Smooth muscle cell (in vitro differentiated cells): ENCODE results near the gene DUSP28. TPM values are rescaled to one million over a fixed set of nuclear protein-coding genes. Genes with fewer than 3 reads are reported as not detected.

Experiments
- DNase-seq: peaks from one replicate; lab custom pipeline; 2025; ENCODE audit not compliant: unreplicated experiment; lab: John Stamatoyannopoulos, UW
- H2AFZ ChIP-seq: fragments of 200-600 bp; sonication (generic); 2 replicates; pipeline ENCODE4 v1.6.0; 2016; ENCODE audit warnings: antibody characterized with exemption, low read depth, mild to moderate bottlenecking
- H3F3A ChIP-seq: fragments of 200-600 bp; sonication (generic); 2 replicates; pipeline ENCODE4 v1.6.0; 2017; ENCODE audit warnings: antibody characterized with exemption, low read depth
- H3K27ac ChIP-seq: fragments of 200-600 bp; sonication (generic); 2 replicates; pipeline ENCODE4 v1.5.1; 2016; ENCODE audit warnings: low read depth, mild to moderate bottlenecking
- H3K27me3 ChIP-seq: fragments of 200-600 bp; sonication (generic); 2 replicates; pipeline ENCODE4 v1.6.1; 2016; ENCODE audit warnings: low read depth, mild to moderate bottlenecking
- H3K36me3 ChIP-seq: fragments of 200-600 bp; sonication (generic); 2 replicates; pipeline ENCODE4 v1.5.1; 2016; ENCODE audit warnings: low read depth
- H3K4me1 ChIP-seq: fragments of 200-600 bp; sonication (generic); 2 replicates; pipeline ENCODE4 v1.5.1; 2016; ENCODE audit warnings: low read depth
- H3K4me2 ChIP-seq: fragments of 200-600 bp; sonication (generic); 2 replicates; pipeline ENCODE4 v1.6.0; 2016; ENCODE audit warnings: mild to moderate bottlenecking
- H3K4me3 ChIP-seq: fragments of 200-600 bp; sonication (generic); 2 replicates; pipeline ENCODE4 v1.5.1; 2016; ENCODE audit warnings: mild to moderate bottlenecking
- H3K79me2 ChIP-seq: fragments of 200-600 bp; sonication (generic); 2 replicates; pipeline ENCODE4 v1.6.0; 2016; ENCODE audit warnings: low read depth, mild to moderate bottlenecking
- H3K9ac ChIP-seq: fragments of 200-600 bp; sonication (generic); 2 replicates; pipeline ENCODE4 v1.6.0; 2016; ENCODE audit warnings: low read depth
- H3K9me3 ChIP-seq: fragments of 200-600 bp; sonication (generic); replicated peaks from 2 replicates; pipeline ENCODE4 v1.5.1; 2016; ENCODE audit warnings: low read depth
- H4K20me1 ChIP-seq: fragments of 200-600 bp; sonication (generic); 2 replicates; pipeline ENCODE4 v1.6.0; 2016; ENCODE audit warnings: low read depth
- WGBS: methylation state at CpG from one replicate; pipeline ENCODE4 v1.1.7; 2016; ENCODE audit warnings: low lambda C conversion rate; 5-methylcytosine and 5-hydroxymethylcytosine counted together
- polyA plus RNA-seq: library from polyadenylated mRNA; unstranded; fragments of >200 nt; fragmentation: Nextera tagmentation; extraction: Ambion mirVana; gene quantifications from 2 replicates; pipeline ENCODE4 v1.2.1, GENCODE V29; 2016
- total RNA-seq: library from RNA; depleted of rRNA; stranded (reverse); fragments of >200 nt; gene quantifications from 2 replicates; pipeline ENCODE4 v1.2.3, GENCODE V29; 2014
- TF ChIP-seq, protein P1 (sequence below): fragments of 200-600 bp; sonication (generic); IDR thresholded peaks from 2 replicates; pipeline ENCODE4 v1.5.1; 2017; ENCODE audit warnings: borderline replicate concordance, mild to moderate bottlenecking, antibody characterized with exemption; ENCODE audit not compliant: insufficient read depth, poor library complexity, severe bottlenecking

The DUSP28 gene
- total and polyA plus RNA-seq, 2 experiments from 2014 or later = 2.2 to 6.4 TPM

DNA sequence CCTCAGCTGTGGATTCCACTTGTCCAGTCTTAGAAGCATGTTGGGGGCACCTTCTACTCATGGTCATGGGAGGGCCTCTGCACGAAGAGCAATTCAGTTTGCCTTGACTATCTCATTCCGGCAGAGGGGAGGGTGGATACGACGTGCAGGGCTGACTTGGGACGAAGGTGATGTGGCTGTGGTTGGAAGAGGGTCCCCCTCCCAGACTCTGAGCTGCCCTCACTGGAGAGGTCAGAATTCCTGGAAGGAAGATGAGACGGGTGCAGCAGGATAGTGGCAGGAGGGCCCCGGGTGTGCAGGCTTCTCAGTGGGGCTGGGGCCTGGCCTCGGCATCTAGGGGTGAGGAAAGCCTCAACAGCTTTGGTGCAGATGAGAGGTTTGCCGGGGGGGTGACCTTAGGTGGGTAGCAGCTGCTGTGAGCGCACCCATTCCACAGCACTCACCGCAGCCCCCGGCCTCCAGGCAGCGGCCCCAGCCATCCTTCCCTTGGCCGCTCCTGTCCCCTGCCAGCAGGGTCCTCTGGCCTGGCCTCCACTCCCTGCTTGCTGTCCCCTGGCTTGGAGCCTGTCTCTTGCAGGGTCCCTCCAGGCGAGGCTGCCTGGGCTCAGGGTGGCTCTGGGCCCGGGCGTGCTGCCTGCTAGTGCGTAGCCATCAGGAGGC is 11.3 kb downstream of the DUSP28 start:
- TF ChIP-seq, protein P1, sequence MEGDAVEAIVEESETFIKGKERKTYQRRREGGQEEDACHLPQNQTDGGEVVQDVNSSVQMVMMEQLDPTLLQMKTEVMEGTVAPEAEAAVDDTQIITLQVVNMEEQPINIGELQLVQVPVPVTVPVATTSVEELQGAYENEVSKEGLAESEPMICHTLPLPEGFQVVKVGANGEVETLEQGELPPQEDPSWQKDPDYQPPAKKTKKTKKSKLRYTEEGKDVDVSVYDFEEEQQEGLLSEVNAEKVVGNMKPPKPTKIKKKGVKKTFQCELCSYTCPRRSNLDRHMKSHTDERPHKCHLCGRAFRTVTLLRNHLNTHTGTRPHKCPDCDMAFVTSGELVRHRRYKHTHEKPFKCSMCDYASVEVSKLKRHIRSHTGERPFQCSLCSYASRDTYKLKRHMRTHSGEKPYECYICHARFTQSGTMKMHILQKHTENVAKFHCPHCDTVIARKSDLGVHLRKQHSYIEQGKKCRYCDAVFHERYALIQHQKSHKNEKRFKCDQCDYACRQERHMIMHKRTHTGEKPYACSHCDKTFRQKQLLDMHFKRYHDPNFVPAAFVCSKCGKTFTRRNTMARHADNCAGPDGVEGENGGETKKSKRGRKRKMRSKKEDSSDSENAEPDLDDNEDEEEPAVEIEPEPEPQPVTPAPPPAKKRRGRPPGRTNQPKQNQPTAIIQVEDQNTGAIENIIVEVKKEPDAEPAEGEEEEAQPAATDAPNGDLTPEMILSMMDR = no peak
- no peak for DNase-seq
- peaks cover 9% of the 10 kb centered on the region for H4K20me1 ChIP-seq
- no peak overlapping the region for H3K27ac ChIP-seq
- peaks cover 7% of the 10 kb centered on the region for H3K4me1 ChIP-seq
- H3K9ac ChIP-seq = no peak overlapping the region
- no peaks in the 10 kb centered on the region for H3K9me3 ChIP-seq
- no peak overlapping the region for H2AFZ ChIP-seq
- no peaks in the 10 kb centered on the region for H3K79me2 ChIP-seq
- H3K4me2 ChIP-seq = no peak overlapping the region
- no peaks in the 10 kb centered on the region for H3K36me3 ChIP-seq
- H3F3A ChIP-seq = no peaks in the 10 kb centered on the region
- H3K4me3 ChIP-seq = no peak overlapping the region
- 97% methylated on average over 18 of the region's 18 CpGs for WGBS
- H3K27me3 ChIP-seq = no peaks in the 10 kb centered on the region

DNA sequence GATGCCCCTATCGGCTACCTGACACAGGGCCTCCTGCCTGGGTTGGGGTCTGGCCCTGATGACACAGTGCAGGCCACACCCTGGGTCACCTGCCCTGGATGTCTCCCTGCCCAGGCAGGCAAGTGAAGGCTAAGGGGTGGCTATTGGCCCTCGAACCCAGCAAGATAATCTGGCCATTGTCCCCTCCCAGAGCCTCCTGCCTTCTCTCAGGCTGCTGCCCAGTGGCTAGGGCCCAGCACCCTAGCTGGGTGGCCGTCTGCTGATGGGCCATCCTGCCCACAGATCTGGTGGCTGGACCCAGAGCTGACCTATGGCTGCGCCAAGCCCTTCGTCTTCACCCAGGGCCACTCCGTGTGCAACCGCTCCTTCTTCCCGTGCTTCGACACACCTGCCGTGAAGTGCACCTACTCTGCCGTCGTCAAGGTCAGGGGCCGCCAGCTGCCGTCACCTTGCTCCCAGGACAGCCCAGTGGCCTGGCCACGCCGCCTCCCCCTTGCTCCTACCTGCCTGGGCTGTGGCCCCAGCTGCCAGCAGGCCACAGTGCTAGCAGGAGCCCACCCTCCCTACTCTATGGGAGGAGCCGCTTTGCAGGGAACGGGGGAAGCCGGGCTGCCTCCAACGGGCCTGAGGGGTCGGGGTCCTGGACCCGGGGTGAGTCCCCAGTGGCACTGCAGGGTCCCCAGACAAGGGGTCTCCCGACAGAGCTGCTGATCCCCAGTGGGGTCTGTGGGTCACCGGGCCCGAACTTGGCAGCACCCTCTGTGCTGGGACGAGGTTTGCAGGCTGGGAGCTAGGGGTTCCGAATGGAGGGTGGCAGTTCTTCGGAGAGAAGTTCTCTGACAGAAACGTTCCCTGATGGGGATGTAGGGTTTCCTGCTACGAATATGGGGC is 12.2 kb downstream of the DUSP28 start:
- Histone ChIP-seq H3K36me3 (no peaks in the 10 kb centered on the region), H3K9me3 (no peaks in the 10 kb centered on the region), H3K27ac (no peak overlapping the region), H3F3A (no peaks in the 10 kb centered on the region), H3K4me1 (no peaks in the 10 kb centered on the region), H3K4me3 (no peak overlapping the region), H3K9ac (no peak overlapping the region), H2AFZ (no peak overlapping the region), H3K79me2 (no peaks in the 10 kb centered on the region), H3K27me3 (no peaks in the 10 kb centered on the region), H4K20me1 (peaks cover 18% of the 10 kb centered on the region), H3K4me2 (no peak overlapping the region)
- DNase-seq = no peak
- 96% methylated on average over 30 of the region's 30 CpGs for WGBS
- TF ChIP-seq, protein P1 = no peak

DNA sequence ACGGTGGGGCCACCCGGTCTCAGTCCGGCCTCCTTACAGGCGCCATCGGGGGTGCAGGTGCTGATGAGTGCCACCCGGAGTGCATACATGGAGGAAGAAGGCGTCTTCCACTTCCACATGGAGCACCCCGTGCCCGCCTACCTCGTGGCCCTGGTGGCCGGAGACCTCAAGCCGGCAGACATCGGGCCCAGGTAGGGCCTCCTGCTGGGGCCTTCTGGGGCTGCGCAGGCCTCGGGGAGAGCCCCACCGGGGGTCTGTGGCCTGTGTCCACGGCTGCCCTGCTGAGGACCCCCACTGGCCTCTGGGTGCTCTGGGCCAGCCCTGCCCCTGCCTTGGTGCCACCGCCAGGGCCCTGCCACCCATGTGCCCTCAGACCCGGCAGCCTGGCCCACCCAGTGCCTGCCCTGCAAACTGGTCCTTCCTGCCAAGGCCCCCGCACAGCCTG is 12.9 kb downstream of the DUSP28 start:
- H3K27ac ChIP-seq = no peak overlapping the region
- H3K79me2 ChIP-seq = no peaks in the 10 kb centered on the region
- no peaks in the 10 kb centered on the region for H3K4me1 ChIP-seq
- H3K27me3 ChIP-seq = no peaks in the 10 kb centered on the region
- WGBS = 91% methylated on average over 20 of the region's 20 CpGs
- peaks cover 24% of the 10 kb centered on the region for H4K20me1 ChIP-seq
- no peaks in the 10 kb centered on the region for H3K9me3 ChIP-seq
- no peak for DNase-seq
- no peak overlapping the region for H3K4me3 ChIP-seq
- H2AFZ ChIP-seq = no peak overlapping the region
- no peak overlapping the region for H3K4me2 ChIP-seq
- no peaks in the 10 kb centered on the region for H3K36me3 ChIP-seq
- no peak overlapping the region for H3K9ac ChIP-seq
- no peaks in the 10 kb centered on the region for H3F3A ChIP-seq
- TF ChIP-seq, protein P1 = no peak
